Dermis blood vessel endothelial cell (primary cell): ENCODE data around the gene GUCA1A. TPM values are rescaled to one million over a fixed set of nuclear protein-coding genes. Genes with fewer than 3 reads are reported as not detected.
"Not testable (repeated sequence)": the region's sequence is repeated elsewhere in the genome, so short reads cannot be mapped to it uniquely, and the experiment has no call there.

ENCODE experiments used
- DNase-seq: peaks from one replicate; pipeline ENCODE4 v3.0.0; 2010
- total RNA-seq: library from RNA; depleted of rRNA; stranded (reverse); fragments of >200 nt; gene quantifications from 2 replicates; pipeline ENCODE4 v1.2.3, GENCODE V29; 2014

GUCA1A gene
- total RNA-seq, 1 donor from 2014 or later = not detected

- no peak for DNase-seq
Measured at GRCh38 chr6:42147138-42147562, 26.0 kb upstream of the GUCA1A start.

DNA sequence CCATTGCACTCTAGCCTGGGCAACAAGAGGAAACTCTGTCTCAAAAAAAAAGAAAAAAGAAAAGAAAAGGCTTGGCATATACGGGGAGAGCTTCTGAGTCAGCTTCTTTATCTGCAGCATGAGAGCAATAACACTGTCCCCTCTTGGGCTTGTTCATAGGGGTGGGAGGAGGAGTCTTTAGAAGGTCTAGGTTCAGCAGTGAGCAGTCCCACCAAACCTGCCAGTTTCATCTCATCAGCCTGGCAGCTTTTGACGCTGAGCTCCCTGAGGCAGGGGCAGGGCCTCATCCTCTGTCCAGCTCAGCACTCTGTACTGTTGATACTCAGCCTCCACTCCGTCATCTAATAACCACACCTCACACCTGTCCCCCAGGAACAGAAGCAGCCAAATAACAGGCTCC is 25.1 kb upstream of the GUCA1A start:
- DNase-seq = no peak

DNA sequence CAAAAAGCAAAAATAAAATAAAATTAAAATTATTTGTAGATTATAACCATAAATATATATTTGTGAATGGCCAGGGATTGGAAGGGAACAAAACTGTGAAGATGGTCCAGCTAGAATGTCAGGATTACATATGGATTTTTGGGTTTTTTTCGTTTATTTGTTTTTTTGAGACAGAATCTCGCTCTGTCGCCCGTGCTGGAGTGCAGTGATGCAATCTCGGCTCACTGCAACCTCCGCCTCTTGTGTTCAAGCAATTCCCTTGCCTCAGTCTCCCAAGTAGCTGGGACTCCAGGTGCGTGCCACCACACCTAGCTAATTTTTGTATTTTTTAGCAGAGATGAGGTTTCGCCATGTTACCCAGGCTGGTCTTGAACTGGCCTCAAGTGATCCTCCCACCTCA is 22.9 kb upstream of the GUCA1A start:
- DNase-seq = no peak

DNA sequence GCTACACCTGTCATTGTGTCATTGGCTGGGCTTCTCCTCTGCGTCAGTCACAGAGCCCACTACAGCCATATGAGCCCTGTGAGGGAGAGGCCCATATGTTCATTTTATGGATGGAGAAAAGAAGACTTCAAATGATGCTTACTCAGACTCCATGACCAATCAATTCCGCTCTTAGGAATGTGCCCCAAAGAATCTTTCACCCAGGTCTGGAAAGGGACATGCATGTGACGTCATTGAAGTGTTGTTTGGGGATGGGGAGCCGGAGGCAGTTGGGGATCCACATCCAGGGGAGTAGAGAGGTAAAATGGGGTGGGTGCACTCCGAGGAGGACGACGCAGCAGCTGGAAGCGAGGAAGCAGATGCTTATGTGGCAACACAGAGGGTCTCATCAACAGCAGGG is 21.1 kb upstream of the GUCA1A start:
- no peak for DNase-seq

- DNase-seq = not testable (repeated sequence)
Measured at GRCh38 chr6:42152528-42153213, 20.5 kb upstream of the GUCA1A start.

DNA sequence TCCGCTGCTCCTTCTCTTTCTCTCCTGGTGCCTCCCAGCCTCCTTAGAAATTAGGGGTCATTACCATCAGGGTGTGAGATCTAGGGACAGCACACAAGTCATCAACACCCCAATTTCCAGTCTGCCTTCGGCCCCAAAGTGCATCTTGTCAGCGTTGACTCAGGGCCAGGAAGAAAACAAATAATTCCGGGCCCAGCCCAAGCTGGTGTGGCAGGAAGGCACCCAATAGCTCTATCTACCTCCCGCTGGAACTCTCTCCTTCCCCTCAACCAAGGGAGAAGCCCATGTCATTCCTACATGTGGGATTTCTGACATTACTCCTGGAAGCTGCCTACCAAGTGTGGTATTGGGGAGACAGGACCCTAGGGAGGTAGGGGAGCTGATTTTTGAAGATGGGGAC is 19.2 kb upstream of the GUCA1A start:
- no peak for DNase-seq

DNA sequence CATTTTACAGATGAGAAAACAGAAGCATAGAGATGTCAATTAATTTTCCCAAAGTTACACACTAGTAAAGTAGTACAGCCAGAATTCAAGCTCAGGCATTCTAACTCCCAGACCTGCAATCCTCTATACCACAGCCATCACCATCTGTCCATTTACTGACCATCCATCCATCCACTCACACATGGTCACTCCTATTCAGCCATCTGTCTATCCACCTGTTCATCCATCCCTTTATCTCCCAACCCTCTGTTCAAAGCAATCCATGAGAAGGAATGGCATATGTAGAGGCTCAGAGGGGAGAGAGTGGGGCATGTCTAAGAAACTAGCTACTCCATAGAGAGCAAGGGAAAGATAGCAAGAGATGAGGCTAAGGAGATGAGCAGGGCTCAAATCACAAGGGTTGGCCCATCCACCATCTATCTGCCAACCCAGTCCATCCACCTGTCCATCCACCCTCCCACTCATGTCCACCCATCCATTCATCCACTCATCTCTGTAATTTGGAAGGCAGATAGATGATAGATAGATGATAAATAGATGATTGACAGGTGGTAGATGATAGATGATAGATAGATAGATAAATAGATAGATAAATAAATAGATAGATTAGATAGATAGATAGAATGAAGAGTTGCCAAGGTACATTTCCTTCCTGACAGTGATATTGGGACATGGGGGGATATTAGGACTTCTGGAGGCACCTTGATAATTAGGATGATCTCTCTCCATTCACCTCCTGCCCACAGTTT is 18.5 kb upstream of the GUCA1A start:
- no peak for DNase-seq

DNA sequence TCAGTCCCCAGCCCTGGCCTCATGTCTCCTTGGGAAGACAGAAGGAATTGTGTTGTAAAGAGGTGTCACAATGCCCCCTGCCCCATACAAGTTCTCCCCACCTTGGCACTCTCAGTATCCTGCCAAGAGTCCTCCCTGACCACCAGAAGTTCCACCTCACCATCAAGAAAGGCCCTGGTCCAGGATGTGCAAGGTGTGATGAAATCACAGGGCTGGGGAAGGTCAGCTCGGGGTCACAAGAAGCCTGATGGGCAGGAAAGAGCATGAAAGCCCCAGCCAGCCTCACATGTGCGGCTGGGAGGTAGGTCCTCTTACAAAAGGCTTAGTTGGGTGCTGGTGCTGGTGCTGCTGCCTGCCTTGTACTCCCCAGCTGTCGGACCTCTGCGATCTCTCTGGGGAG is 17.9 kb upstream of the GUCA1A start:
- no peak for DNase-seq

DNA sequence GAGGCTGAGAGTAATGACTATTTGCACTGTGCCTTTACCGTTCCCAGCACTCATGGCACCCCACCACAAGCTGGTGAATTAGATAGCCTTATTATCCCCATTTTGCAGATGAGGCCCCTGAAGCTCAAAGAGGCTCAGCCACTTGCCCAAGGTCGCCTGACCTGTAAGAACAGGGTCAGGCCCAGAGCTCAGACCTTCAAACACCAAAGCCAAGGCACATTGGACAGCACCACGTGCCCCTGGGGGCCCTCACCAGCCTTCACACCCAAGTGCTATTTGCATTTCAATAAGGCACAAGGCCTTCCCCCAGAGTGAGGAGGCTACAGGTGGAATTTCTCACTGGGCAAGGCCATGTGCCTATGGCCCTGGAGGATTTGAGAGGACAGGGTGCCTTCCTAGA is 16.5 kb upstream of the GUCA1A start:
- DNase-seq = no peak

DNA sequence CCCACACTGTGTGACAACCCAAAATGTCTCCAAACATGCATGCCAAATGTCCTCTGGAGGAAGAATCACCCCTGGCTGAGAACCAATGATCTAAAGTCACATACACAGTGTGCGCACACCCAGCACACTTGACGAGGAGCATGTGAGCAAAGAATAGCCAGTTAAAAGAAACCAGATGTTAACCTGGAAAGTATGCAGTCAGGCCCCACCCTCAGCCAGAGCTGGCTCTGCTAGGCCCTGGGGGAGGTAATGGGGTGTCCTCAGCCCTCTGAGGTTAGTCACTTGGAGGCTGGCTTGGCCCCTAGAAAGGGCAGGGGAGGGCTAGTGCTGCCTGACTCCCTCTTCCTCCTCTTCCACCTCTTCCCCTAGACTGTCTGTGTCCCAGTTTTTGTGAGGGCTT is 15.2 kb upstream of the GUCA1A start:
- DNase-seq = no peak

DNA sequence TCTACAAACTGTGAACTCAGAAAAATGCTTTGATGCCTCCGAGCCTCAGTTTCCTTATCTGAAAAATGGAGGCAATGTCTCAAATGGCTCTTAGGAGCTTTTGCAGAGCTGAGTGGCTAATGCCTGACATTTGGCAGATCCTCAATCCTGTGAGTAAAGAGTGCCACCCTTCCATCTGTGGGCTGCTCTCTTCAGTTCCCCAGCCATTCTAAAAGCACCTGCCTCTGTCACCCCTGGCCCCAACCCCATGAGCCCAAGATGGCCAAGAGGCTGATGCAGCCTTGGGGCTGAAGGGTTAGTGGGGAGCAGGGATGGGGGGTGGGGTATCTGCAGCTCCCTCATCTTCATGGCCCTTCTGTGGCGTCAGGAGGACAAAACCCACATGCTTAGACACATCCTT is 14.5 kb upstream of the GUCA1A start:
- no peak for DNase-seq

DNA sequence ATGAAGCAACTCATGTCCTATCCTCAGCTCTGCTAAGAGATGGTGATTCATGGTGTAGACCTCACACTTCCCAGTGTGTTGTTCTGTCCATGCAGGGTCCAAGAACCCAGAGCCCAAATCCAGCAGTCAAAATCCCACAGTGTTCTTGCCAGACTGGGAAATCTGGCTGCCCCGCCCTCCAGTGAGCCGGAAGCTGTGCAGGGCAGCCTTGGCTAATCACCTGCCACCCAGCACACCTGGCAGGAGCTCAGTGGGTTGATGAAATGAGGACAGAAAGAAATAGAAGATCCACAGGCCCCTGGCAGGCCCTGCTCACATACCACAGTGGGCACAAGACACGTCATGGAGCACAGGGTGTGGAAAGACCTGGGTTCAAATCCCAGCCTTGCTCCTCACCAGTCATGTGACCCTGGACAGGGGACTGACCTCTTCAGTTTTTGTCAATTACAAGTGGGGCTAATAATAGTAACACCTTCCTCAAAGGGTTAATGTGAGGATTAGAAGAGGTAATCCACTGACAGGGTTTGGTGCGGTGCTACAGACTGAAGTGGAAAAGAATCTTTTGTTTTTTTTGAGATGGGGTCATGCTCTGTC is 13.6 kb upstream of the GUCA1A start:
- no peak for DNase-seq

GRCh38 chr6:42162384-42162783 is 10.8 kb upstream of the GUCA1A start:
- no peak for DNase-seq

- no peak for DNase-seq
Measured at GRCh38 chr6:42162812-42163211, 10.4 kb upstream of the GUCA1A start.

DNA sequence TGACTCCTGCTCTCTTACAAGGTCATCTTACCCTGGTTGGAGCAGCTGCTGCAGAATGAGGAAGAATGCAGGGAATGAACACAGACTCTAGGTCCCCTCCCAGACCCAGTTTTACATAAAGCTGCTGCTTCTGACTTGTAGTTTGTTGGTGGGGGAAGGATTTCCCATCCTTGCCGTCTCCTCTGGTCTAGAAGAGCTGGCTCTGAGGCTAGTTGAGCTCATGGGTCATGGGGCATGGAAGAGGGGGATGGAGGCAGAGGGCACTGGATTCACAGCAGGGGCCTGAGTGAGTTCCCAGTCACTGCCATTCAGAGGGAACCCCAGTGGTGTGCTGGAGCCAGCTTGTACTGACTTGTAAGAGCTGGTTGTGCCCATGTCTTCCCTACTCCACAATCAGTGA is 9.2 kb upstream of the GUCA1A start:
- DNase-seq = no peak

GRCh38 chr6:42165016-42165415 is 8.1 kb upstream of the GUCA1A start:
- no peak for DNase-seq

DNA sequence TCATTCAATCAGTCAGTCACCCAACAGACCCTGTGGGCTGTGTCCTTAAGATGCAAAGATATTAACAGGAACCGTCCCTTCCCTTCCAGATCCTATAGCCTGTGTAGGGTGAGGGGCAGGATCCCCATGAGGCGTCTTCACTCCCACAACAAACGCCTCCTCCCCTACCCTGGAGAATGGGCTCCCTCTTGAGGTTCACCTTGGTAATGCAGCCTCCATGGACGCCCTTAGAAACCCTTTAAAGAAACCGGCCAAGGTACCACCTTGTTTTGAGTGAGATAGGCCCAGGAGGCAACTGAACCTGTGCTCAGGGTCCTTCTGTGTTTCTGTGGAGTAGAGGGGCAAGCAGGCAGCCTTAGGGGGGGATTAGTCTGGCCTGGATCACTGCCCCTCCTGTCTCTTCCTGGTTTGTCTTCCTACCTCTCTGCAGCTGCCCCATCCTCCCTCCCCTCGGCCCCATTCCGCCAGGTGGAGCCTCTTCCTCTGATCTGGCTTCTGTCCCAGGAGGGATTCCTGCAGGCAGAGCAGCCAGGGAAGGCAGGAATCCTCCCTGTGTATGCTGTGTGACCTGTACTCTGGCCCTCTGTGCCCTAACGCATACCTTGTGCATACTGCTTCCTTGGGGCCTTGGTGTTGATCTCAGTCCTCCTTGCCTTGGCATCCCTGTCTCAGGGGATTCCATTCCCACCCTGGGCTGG is 6.6 kb upstream of the GUCA1A start:
- peak; percentile 86 for DNase-seq

GRCh38 chr6:42168650-42169049 is 4.5 kb upstream of the GUCA1A start:
- DNase-seq = no peak

DNA sequence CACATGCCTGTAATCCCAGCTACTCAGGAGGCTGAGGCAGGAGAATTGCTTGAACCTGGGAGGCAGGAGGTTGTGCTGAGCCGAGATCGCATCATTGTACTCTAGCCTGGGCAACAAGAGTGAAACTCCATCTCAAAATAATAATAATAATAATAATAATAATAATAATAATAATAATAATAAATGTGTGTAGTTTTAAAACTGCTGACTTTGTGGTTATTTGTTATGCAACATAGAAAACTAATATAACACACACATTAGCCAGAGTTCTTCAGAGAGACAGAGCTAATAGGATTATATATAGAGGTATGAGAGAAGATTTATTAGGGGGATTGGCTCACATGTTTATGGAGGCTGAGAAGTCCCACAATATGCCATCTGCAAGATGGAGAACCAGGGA is 3.4 kb upstream of the GUCA1A start:
- DNase-seq = not testable (repeated sequence)

DNA sequence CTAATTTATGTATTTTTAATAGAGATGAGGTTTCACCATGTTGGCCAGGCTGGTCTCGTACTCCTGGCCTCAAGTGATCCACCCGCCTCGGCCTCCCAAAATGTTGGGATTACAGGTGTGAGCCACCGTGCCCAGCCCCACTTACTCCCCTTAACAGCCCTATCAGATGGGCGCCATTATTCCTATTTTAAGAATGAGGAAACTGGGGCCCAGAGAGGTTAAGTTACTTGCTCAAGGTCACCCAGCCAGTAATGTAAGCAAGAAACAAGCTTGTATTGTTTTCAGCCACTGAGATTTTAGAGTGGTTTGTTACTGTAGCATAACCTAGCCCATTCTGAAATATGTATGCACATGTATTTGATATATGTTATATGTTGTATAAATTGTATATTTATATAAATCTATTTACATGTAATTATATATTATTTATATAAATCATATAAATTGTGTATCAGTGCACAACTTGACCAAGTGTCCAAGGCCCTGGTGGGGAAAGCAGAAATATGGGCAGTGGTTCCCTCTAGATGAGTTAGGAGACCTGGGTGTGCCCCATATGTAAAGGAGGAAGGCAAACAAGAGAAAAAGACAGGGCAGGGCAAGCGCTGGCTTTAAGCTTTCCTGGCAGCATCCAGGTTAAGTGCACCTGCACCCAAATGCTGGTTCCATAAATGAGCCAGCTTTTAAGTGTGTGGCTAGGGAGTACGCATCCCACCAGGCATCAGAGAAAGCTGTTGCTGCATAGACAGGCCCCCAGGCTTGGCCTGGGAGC is 1.2 kb upstream of the GUCA1A start:
- DNase-seq = no peak

DNA sequence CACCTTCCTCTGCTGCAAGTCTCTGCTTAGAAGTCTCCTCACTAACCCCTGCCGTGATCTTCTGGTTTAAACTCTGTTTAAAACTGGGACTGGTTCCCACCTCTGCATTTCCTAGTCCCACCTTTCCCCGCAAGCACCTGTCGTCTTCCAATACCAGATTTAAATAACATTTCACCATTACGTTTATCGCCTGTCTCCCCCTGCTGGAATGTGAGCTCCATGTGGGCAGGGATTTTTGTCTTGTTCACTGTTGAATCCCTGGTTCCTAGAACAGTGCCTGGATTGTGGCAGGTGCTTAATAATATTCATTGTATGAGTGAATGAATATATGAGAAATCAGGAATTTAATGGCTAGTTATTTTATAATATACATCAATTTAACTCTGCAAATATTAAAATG is 2.7 kb downstream of the GUCA1A start:
- DNase-seq = peak; percentile 23

- no peak for DNase-seq
Measured at GRCh38 chr6:42176981-42177380, 3.8 kb downstream of the GUCA1A start.
